ENCODE data around the gene SPPL3.

Gene SPPL3

GRCh38 chr12:120739031-120739762 is 165.0 kb downstream of the SPPL3 start:
- TF ChIP-seq FOXP2 (optimal IDR thresholded peaks at IDR 0.05; ENCODE audit: borderline replicate concordance, extremely low read depth, extremely low read length, insufficient read depth) (no peak), TAF1 (IDR thresholded peaks at IDR 0.05; ENCODE audit: borderline replicate concordance, insufficient read depth, low read length) (no peak), REST (IDR thresholded peaks at IDR 0.05; ENCODE audit: insufficient read depth in 1 of 2, low read depth in 2 of 2, low read length in 2 of 2) (no peak), POLR2AphosphoS5 (IDR thresholded peaks at IDR 0.05; ENCODE audit: low read depth, low read length) (no peak), SIN3A (IDR thresholded peaks at IDR 0.05; ENCODE audit: borderline replicate concordance, insufficient read depth, low read length) (no peak)

DNA sequence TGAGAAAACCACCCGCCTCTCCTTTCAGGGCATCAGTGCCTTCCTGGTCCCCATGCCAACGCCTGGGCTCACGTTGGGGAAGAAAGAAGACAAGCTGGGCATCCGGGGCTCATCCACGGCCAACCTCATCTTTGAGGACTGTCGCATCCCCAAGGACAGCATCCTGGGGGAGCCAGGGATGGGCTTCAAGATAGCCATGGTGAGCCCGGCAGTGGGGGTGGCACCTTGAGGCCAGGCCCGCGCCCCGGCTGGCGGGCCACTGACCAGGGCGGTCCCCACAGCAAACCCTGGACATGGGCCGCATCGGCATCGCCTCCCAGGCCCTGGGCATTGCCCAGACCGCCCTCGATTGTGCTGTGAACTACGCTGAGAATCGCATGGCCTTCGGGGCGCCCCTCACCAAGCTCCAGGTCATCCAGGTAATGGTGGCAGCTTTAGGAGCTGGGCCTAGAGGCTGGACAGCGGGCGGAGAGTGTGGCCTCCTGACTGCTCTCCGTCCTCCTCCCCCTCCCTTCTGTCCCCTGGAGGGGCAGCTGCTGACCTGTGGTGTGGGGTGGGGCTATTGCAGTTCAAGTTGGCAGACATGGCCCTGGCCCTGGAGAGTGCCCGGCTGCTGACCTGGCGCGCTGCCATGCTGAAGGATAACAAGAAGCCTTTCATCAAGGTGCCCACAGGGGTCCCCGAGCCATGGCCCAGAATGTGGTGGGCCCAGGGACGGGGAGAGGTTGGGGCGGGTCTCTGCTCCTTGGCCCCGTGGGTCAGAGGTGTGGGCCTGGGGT is 165.7 kb downstream of the SPPL3 start:
- no peak for TF ChIP-seq SIN3A (IDR thresholded peaks at IDR 0.05; ENCODE audit: borderline replicate concordance, insufficient read depth, low read length)
- no peak for TF ChIP-seq POLR2AphosphoS5 (IDR thresholded peaks at IDR 0.05; ENCODE audit: low read depth, low read length)
- no peak for TF ChIP-seq REST (IDR thresholded peaks at IDR 0.05; ENCODE audit: insufficient read depth in 1 of 2, low read depth in 2 of 2, low read length in 2 of 2)
- no peak for TF ChIP-seq FOXP2 (optimal IDR thresholded peaks at IDR 0.05; ENCODE audit: borderline replicate concordance, extremely low read depth, extremely low read length, insufficient read depth)
- TF ChIP-seq TAF1 (IDR thresholded peaks at IDR 0.05; ENCODE audit: borderline replicate concordance, insufficient read depth, low read length), result no peak

DNA sequence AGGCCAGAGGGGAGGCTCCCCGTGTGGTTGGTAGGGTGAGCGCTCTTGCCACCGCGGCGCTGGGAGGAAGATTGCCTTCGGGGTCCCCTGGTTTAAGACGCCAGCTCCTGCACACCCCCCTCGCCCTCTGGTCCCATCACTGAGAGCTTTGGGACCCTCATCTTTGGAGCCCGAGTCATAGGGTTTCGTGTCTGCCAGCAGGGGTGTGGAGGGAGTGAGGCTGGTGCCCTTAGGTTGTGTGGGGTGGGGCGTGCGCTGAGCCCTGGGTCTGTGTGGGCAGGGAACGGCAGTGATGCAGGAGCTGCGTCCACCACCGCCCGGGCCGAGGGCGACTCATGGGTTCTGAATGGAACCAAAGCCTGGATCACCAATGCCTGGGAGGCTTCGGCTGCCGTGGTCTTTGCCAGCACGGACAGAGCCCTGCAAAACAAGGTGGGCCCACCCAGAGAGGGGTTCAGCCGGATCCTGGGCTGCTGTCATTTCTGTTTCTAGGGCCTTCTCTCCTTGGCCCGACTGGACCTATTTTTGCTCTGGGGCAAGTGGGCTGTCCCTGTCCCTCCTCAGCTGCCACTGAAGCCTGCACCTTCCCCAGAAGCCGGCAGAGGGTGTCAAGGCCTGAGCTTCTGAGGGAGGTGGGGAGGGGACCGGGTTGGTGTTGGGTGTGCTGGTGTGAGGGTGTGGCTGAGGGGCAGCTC is 166.5 kb downstream of the SPPL3 start:
- TF ChIP-seq POLR2AphosphoS5 (IDR thresholded peaks at IDR 0.05; ENCODE audit: low read depth, low read length), result no peak

GRCh38 chr12:120736404-120737331 is 167.5 kb downstream of the SPPL3 start:
- TF ChIP-seq FOXP2 (optimal IDR thresholded peaks at IDR 0.05; ENCODE audit: borderline replicate concordance, extremely low read depth, extremely low read length, insufficient read depth) (no peak), POLR2AphosphoS5 (IDR thresholded peaks at IDR 0.05; ENCODE audit: low read depth, low read length) (no peak), SIN3A (IDR thresholded peaks at IDR 0.05; ENCODE audit: borderline replicate concordance, insufficient read depth, low read length) (no peak), TAF1 (IDR thresholded peaks at IDR 0.05; ENCODE audit: borderline replicate concordance, insufficient read depth, low read length) (no peak), REST (IDR thresholded peaks at IDR 0.05; ENCODE audit: insufficient read depth in 1 of 2, low read depth in 2 of 2, low read length in 2 of 2) (no peak)

DNA sequence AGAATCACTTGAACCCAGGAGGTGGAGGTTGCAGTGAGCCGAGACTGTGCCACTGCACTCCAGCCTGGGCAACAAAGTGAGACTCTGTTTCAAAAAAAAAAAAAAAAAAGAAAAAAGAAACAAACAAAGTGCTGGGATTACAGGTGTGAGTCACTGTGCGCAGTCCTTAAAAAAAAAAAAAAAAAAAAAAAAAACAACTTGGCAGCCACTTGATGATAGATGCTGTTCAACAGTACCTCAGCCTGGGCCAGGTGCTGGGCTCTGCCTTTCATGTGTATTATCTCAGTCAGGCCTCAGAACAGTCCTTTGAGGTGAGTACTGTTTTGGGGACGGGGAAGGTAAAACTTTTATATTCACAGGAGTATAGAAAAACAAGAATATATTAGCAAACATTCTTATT is 169.0 kb downstream of the SPPL3 start:
- TF ChIP-seq POLR2AphosphoS5 (IDR thresholded peaks at IDR 0.05; ENCODE audit: low read depth, low read length) (no peak), SIN3A (IDR thresholded peaks at IDR 0.05; ENCODE audit: borderline replicate concordance, insufficient read depth, low read length) (no peak), FOXP2 (optimal IDR thresholded peaks at IDR 0.05; ENCODE audit: borderline replicate concordance, extremely low read depth, extremely low read length, insufficient read depth) (no peak), TAF1 (IDR thresholded peaks at IDR 0.05; ENCODE audit: borderline replicate concordance, insufficient read depth, low read length) (no peak), REST (IDR thresholded peaks at IDR 0.05; ENCODE audit: insufficient read depth in 1 of 2, low read depth in 2 of 2, low read length in 2 of 2) (no peak)

Data from PFSK-1 (cell line).